OCI-LY7 (cell line): ENCODE data around the gene PITPNM1. TPM values are rescaled to one million over a fixed set of nuclear protein-coding genes. Genes with fewer than 3 reads are reported as not detected.
"Not testable (repeated sequence)": the region's sequence is repeated elsewhere in the genome, so short reads cannot be mapped to it uniquely, and the experiment has no call there.

Experiments used
- BruUV-seq: library from RNA; stranded (reverse); fragments of 400-500 nt; replicated peaks from 2 replicates; lab custom pipeline; 2021; lab: Mats Ljungman, UMichigan
- CTCF ChIA-PET: fragments of 300-600 bp; sonication (Branson Sonifier 250); formaldehyde crosslinking; loops from one replicate; lab custom pipeline; 2022; ENCODE audit warnings: antibody characterized with exemption; ENCODE audit not compliant: unreplicated experiment; lab: Charles Lee
- POLR2A ChIA-PET: fragments of 300-600 bp; sonication (Branson Sonifier 250); formaldehyde crosslinking; loops from one replicate; lab custom pipeline; 2022; ENCODE audit warnings: antibody characterized with exemption; lab: Charles Lee
- DNase-seq: peaks from one replicate; pipeline ENCODE4 v3.0.0-alpha.2; 2015; ENCODE audit warnings: low spot score
- H2AFZ ChIP-seq: fragments of 200-600 bp; sonication (generic), shearing (Covaris generic); 2 replicates; pipeline ENCODE4 v1.6.1; 2014; ENCODE audit warnings: mild to moderate bottlenecking, antibody characterized with exemption, low read length, moderate library complexity
- H3K27ac ChIP-seq: fragments of 200-600 bp; sonication (generic); 2 replicates; pipeline ENCODE4 v1.5.1; 2014; ENCODE audit warnings: mixed run types, low read depth, mild to moderate bottlenecking, moderate library complexity, low read length, inconsistent platforms; ENCODE audit not compliant: poor library complexity, severe bottlenecking
- H3K36me3 ChIP-seq: fragments of 200-600 bp; sonication (generic); 2 replicates; pipeline ENCODE4 v1.6.1; 2014; ENCODE audit warnings: mild to moderate bottlenecking, antibody characterized with exemption, low read length, moderate library complexity, mixed read lengths; ENCODE audit not compliant: insufficient read depth
- H3K4me1 ChIP-seq: fragments of 200-600 bp; sonication (generic); 2 replicates; pipeline ENCODE4 v1.5.1; 2014; ENCODE audit warnings: mild to moderate bottlenecking, low read length; ENCODE audit not compliant: insufficient read depth, poor library complexity, severe bottlenecking
- H3K4me2 ChIP-seq: fragments of 200-600 bp; sonication (generic); 2 replicates; pipeline ENCODE4 v1.6.1; 2014; ENCODE audit warnings: mild to moderate bottlenecking, low read length
- H3K4me3 ChIP-seq: fragments of 200-600 bp; sonication (generic); 2 replicates; pipeline ENCODE4 v1.5.1; 2014; ENCODE audit warnings: mild to moderate bottlenecking, low read depth, low read length; ENCODE audit not compliant: poor library complexity, severe bottlenecking
- H3K79me2 ChIP-seq: fragments of 200-600 bp; sonication (generic); 2 replicates; pipeline ENCODE4 v1.6.1; 2016; ENCODE audit warnings: low read depth, mild to moderate bottlenecking, low read length, moderate library complexity, mixed read lengths; ENCODE audit not compliant: insufficient read depth
- H3K9me2 ChIP-seq: fragments of 200-600 bp; sonication (generic); 2 replicates; pipeline ENCODE4 v1.6.1; 2016; ENCODE audit warnings: mild to moderate bottlenecking, low read length, mixed read lengths; ENCODE audit not compliant: insufficient read depth
- H3K9me3 ChIP-seq: fragments of 200-600 bp; sonication (generic); 2 replicates; pipeline ENCODE4 v1.6.1; 2014; ENCODE audit warnings: mild to moderate bottlenecking, mixed run types, low read length, mixed read lengths
- H4K20me1 ChIP-seq: fragments of 200-600 bp; sonication (generic); 2 replicates; pipeline ENCODE4 v1.6.1; 2014; ENCODE audit warnings: mild to moderate bottlenecking, antibody characterized with exemption, low read length, moderate library complexity, mixed read lengths; ENCODE audit not compliant: insufficient read depth
- CTCF ChIP-seq: fragments of 200-600 bp; sonication (generic); conservative IDR thresholded peaks from 2 replicates; pipeline ENCODE4 v1.5.1; 2014; ENCODE audit warnings: mild to moderate bottlenecking, antibody characterized with exemption, low read length, moderate library complexity, mixed read lengths
- EZH2phosphoT487 ChIP-seq: fragments of 200-600 bp; sonication (generic); IDR thresholded peaks from 2 replicates; pipeline ENCODE4 v1.6.1; 2018; ENCODE audit warnings: low read depth, borderline replicate concordance, mild to moderate bottlenecking, mixed run types, antibody characterized with exemption, low read length, moderate library complexity, mixed read lengths
- intact Hi-C: fragments of 100-400 bp; cut with micrococcal nuclease; formaldehyde crosslinking; loops from one replicate; pipeline ENCODE4 v1.10.0; 2022; ENCODE audit not compliant: unreplicated experiment
- total RNA-seq, 2 experiments: library from RNA; depleted of rRNA in 1 of 2; stranded (reverse); fragments of >200 nt in 1 of 2; shearing (Covaris generic) in 1 of 2; gene quantifications; 2 replicates each; pipeline ENCODE4 v1.2.3, GENCODE V29; 2014 to 2022

Gene PITPNM1
- total RNA-seq, 2 experiments from 2014 or later, result 37.2 to 51.3 TPM

GRCh38 chr11:67548555-67549110, 43.5 kb upstream of the PITPNM1 start:
- CTCF ChIA-PET, result no interaction called here
- no peaks in the 10 kb centered on the region for H4K20me1 ChIP-seq
- H3K4me3 ChIP-seq, result no peak overlapping the region
- H3K4me1 ChIP-seq, result no peaks in the 10 kb centered on the region
- DNase-seq, result no peak
- POLR2A ChIA-PET, result interaction anchor here (0.6 kb wide), 1 partner anchor 68 kb away, joined by 3 read pairs; no protein-coding TSS in a partner anchor
- BruUV-seq, result no TSS peak
- H3K79me2 ChIP-seq, result no peaks in the 10 kb centered on the region
- intact Hi-C loops, result no loop called here
- H2AFZ ChIP-seq, result no peak overlapping the region
- no peak overlapping the region for H3K4me2 ChIP-seq
- no peak overlapping the region for H3K27ac ChIP-seq
- TF ChIP-seq EZH2phosphoT487, result no peak
- no peak for TF ChIP-seq CTCF
- no peaks in the 10 kb centered on the region for H3K36me3 ChIP-seq
- no peaks in the 10 kb centered on the region for H3K9me2 ChIP-seq
- H3K9me3 ChIP-seq, result peaks cover 30% of the 10 kb centered on the region

GRCh38 chr11:67548112-67548511, 42.9 kb upstream of the PITPNM1 start:
- H3K79me2 ChIP-seq, H2AFZ ChIP-seq, BruUV-seq, H4K20me1 ChIP-seq, H3K9me2 ChIP-seq, H3K27ac ChIP-seq, H3K4me1 ChIP-seq, H3K4me2 ChIP-seq, H3K36me3 ChIP-seq, intact Hi-C loops, POLR2A ChIA-PET, DNase-seq, H3K4me3 ChIP-seq: not testable (repeated sequence)
- H3K9me3 ChIP-seq, result peaks cover 30% of the 10 kb centered on the region
- CTCF ChIA-PET, result interaction anchor here (0.5 kb wide), 1 partner anchor 493 kb away, joined by 3 read pairs; no protein-coding TSS in a partner anchor

DNA sequence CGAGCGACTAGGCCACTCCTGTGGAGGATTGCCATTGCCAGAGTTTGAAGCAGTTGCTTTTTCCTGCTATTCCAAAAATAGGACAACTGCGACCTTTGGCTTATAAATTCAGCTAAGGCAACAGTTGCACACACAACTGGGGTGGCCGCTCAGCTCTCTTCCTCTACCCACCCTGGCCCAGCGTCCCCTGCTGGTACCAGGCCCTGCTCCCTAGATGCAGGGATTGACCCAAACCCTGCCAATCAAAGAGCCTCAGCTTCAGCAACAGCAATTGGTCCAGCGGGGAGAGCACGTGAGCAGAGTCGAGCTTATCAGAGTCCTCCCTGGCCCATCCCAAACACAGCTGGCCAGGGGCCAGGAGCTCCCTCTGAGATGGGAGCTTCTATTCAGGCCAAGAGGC, 40.1 kb upstream of the PITPNM1 start:
- intact Hi-C loops, result no loop called here

More for the DNA sequence above, 40.1 kb upstream of the PITPNM1 start:
- DNase-seq, result no peak
- H3K4me2 ChIP-seq, result no peak overlapping the region
- no peaks in the 10 kb centered on the region for H3K4me1 ChIP-seq
- TF ChIP-seq CTCF (no peak), EZH2phosphoT487 (no peak)
- no peaks in the 10 kb centered on the region for H3K79me2 ChIP-seq
- POLR2A ChIA-PET, result no interaction called here
- no peaks in the 10 kb centered on the region for H3K9me2 ChIP-seq
- H2AFZ ChIP-seq, result no peak overlapping the region
- BruUV-seq, result no TSS peak
- H3K36me3 ChIP-seq, result no peaks in the 10 kb centered on the region
- no peaks in the 10 kb centered on the region for H4K20me1 ChIP-seq
- H3K27ac ChIP-seq, result no peak overlapping the region
- no peak overlapping the region for H3K4me3 ChIP-seq
- CTCF ChIA-PET, result no interaction called here
- peaks cover 5% of the 10 kb centered on the region; the same call in 1 of the 2 replicates for H3K9me3 ChIP-seq
